GM19463 (cell line): ENCODE measurements around the gene ARHGEF7.

Experiments
- ATAC-seq: cut with Tn5 transposase; IDR thresholded peaks from one replicate; pipeline ENCODE4 v1.9.1; 2021; ENCODE audit warnings: mild to moderate bottlenecking, moderate library complexity; ENCODE audit not compliant: unreplicated experiment

ARHGEF7 gene

DNA sequence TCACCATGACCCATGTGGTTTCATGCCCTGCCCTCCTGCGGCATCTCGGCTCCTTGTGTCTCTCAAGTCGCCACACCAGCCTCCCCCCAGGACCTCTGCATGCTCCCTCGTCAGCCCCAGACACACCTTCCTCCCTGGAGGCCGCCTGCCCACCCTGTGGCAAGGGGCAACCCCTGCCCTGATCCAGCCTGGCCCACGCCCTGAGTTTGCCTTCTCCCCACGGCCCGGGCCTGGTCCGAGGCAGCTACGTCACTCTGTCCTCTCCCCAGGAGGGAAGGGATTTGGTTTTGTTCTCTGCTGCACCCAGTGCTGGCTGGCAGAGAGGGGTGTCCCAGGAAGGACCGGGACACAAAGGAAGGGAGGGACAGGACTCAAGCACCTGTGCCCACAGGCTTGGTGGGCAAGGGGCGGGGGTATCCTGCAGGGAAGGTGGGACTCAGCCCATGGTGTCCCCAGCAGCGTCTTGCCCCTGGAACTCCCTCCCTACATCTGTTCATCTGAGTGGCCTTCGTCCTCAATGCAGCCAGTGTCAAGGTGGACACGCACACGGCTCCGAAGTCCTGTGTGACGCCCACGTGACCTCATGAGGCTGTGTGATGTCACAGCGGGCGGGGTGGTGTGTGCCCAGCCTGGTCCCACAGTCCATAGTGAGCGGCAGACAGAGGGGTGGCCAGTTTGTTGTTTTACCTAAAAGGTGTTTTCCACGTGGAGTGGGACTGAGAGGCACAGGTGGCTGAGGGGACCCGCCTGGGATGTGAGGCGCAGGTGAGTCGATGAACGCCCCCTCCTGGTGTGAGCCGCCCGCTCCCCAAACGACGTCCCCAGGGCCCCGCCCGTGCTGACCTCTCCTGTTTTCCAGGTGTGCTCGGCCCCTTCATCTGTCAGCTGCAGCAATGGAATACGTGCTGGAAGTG is 205.1 kb downstream of the ARHGEF7 start, which contains the start of gene TEX29:
TEX29 (plus strand) TSS at position 645 of the 914 bp plus-strand sequence; CDS start at position 894, 249 bp downstream.
- no peak for ATAC-seq

DNA sequence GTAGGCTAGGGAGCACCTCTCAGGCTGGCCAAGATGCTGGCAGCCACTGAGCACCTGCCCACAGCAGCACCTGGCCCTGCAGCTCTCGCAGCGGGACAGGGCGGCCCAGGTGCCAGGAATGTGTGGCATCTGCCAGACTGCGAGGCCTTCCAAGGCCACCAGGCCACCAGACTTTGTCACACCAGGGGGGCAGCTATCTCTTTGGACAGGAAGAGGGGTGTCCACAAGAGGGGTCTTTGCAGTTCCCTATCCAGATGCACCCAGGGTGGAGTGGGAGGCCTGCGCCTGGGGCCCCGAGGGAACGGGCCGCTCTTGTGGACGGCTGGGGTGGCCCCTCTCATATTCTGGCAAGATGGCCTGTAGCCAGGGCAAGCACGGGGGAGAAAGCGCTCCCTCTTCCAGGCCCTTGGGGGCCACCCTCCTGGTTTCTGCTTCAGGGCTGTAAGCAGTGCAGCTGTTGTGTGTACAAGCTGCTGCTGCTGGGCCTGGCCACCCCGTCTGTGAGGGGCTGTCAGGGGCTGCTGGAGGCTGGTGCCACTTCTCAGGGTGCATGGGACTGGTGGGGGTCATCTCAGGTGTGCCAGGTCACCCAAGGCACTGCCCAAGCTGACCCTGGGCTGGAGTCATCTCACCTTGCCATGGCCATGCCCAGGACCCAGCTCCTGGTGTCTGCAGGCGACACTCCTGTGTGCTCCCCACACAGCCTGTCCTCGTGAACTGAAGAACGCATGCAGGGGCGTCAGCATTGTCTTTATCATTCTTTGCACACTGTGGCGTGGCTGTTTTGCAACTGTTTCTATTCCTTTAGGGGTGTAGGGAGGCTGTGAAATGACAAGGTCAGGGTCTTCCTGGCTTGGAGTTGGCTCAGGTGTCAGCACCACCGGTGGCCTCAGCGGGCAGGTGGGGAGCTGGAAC is 207.1 kb downstream of the ARHGEF7 start:
- ATAC-seq: no peak

DNA sequence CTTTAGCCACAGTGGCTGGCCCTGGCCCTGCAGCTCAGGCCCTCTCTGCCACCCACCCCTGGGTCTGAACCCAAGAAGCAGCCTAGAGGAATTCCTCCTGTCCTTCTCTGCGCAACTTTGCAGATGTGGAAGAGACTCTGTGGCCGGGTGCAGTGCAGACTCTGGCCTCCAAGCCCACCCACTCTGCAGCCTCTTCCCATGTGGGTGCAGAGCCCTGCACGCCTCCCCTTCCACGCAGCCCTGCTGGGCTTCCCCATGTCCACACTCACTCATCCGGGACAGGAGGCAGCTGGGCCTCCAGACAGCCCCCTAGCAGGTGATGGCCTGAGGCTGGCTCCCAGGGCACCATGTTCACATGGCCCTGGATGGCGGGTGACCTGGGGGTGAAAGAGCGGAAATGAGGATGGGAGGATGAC is 207.8 kb downstream of the ARHGEF7 start:
- ATAC-seq: no peak

DNA sequence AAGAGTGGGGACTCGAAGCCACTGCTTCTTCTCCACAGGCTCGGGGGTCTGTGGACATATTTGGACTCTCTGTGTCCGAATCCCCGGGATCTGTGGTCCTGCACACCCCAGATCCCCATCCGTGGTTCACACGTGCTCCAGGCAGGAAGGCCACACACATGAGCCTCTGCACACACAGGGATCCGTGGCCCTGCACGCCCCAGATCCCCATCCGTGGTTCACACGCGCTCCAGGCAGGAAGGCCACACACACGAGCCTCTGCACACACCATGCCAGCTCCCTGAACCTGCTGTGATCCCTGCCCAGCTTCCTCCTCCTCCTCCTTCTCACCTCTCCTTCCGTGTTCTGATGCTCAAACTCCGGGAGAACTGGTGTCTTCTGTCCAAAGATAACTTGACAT is 208.4 kb downstream of the ARHGEF7 start:
- no peak for ATAC-seq

DNA sequence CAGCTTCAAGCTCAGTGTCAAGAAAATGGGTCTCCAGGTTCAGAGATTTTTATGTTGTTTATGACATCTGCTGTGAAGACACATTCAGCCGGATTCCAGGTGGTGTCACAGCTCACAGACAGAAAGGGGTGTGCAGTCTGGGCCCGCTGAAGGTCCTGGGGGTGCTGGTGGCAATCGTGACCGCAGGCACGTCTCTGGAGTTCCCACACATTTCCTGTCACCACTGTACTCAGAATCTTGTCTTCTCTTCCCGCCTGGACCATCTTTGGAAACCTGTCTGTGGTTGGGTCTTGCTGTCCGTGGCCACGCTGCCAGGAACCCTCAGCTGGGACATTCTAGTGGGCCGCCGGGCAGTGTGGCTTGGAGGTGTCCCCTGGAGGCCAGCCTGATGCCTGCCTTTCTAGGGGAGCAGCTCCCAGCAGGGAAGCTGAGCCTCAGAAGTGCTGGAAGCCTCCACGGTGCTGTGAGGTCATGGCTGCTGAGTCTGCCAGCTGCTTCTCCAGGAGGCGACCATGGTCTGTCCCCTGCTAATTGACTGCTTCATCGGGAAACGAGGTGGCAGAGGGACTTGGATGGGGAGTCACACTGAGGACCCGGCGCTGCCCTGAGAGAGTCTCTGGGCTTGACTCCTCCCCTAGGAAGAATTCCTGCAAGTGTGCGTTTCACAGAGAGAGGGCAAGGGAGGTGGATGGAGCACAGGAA is 209.0 kb downstream of the ARHGEF7 start:
- no peak for ATAC-seq

DNA sequence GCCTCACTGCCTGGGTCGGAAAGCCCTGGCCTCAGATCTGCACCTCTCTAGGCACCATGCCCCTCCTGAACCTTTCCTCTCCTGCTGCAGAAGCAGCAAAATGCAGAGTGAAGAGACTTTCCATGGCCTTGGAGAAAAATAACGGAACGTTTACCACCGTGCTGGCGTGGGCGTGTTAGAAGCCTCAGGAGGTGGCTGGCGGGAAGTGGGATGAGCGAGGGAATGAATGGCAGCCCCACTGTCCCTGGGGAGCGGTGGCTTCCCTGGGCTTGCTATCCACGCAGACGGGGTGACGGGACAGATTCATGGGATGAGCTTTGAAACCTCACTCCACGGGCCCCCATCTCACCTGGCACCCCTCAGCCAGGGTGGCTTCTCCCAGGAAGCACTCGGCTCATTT is 209.6 kb downstream of the ARHGEF7 start:
- ATAC-seq: no peak

DNA sequence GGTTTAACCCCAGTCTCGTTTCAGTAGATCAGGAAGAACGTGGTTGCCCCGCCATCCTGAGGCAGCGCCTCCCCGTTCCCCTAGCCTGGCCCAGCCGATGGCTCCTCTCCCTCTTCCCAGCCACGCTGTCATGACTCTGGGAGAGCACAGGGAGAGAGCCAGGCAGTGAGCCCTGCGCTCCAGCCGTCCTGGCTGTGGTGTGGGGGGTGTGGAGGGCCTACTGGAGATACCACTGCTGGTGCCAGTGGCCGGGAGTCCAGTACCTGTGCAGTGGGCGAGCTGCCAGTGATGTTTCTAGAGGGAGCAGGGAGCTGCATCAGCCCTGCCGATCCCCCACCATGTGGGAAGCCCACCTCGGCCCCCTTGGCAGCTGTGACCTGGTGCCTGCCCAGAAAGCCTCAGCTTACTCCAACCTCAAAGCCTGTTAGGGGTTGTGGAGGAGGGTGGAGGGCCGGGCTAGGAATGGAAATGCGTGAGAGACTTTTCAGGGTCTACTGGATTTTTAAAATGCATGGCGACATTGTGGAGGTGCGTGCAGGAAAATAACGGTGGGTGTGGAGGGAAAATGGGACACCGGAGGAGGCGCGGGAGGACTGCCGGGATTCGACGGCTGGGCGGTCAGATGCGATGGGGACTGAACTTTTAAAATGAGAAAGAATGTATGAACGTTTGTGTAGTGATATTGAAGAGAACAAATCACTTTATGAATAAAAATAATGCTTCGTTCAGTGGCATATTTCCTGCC is 210.2 kb downstream of the ARHGEF7 start:
- ATAC-seq: no peak

DNA sequence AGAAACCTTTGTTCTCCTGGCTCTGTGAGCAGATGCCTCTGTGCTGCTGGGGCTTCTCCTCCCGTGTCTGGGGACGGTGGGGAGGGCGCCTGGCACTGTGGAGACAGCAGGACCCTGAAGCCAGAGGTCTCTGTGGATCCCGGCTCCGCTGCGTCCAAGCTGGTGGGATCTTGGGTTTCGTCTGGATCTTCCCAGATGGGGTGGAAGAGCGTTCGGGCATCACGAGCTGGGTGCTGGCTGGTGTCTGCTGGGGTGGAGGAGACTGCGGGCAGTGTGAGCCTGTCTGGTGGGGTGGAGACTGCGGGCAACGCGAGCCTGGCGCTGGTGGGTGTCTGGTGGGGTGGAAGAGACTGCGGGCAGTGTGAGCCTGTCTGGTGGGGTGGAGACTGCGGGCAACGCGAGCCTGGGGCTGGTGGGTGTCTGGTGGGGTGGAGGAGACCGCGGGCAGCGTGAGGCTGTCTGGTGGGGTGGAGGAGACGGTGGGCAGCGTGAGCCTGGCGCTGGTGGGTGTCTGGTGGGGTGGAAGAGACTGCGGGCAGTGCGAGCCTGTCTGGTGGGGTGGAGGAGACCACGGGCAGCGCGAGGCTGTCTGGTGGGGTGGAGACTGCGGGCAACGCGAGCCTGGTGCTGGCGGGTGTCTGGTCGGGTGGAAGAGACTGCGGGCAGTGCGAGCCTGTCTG is 211.0 kb downstream of the ARHGEF7 start:
- ATAC-seq: no peak

DNA sequence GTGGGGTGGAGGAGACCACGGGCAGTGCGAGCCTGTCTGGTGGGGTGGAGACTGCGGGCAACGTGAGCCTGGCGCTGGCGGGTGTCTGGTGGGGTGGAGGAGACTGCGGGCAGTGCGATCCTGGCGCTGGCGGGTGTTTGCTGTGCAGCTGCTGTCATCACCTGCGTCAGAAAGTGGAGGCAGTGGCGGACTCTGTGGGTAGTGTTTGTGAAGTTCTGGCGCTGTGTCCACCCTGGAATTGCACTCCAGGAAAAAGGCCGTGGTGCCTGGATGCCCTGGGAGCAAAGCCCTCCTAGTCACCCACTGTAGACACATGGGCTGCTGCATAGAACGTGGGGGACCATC is 211.5 kb downstream of the ARHGEF7 start:
- ATAC-seq: no peak

DNA sequence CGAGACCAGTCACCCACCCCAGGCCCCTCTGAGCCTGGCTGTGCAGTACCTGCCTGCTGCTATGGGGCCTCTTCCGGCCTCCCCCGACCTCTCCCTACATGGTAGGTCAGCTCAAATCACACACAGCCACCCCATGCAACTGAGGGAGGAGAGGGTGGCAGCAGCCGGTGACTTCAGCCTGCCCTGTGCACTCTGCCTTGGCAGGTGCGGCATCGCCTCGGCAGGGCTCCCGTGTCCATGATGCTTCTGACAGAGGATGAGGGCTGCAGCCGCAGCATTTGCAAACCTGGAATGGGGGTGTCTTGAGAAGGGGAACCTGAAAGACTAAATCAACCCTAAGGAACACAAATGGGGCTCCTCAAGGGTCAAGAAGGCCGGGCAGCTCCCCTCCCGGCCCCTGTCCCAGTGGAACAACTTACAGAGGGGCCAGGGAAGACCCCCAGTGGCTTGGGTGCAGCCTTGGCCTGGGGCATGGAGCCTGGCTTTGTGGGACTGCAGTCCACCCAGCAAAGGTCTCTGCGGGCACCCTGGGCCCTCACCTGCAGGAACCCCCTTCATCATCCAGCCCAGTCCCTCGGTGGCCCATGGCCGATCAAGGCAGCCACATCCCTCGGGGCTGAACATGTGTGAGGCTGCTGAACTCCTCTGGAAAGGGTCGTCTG is 212.0 kb downstream of the ARHGEF7 start:
- no peak for ATAC-seq

DNA sequence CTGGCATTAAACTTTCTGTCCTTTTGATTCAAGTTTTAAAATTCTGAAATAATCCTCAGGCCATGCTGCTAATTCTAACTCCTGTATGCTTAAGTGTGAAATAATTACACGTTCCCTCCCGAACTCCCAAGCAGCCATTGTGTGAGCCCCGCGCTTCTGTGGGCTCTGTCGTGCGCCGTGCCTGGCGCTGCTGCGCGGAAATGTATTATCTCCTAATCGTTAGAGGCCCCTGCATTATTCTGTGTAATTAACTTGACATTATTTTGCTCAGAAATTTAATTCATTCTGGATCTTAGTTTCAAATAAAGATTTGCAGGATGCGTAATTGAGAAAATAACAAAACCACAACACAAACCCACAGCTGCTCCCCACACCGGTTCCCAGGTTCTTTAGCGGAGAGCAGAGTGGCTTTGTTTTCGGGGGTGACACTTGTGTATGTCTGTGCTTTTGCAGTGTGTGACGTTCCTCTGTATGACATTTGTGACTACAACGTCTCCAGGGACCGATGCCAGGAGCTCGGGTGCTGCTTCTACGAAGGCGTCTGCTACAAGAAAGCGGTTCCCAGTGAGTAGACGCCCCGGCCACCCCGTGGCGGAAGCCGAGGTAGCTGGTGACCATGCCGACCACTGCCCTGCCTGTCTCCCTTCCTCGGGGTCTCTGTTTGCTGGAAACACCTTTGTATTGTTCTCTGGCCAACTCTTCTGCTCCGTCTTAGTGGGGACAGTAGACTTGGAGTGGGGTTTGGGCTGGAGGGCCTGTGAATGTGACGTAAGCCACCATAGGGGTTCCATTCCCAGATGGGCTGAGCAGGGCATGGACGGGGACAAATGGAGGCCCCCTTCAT is 212.8 kb downstream of the ARHGEF7 start:
- no peak for ATAC-seq

DNA sequence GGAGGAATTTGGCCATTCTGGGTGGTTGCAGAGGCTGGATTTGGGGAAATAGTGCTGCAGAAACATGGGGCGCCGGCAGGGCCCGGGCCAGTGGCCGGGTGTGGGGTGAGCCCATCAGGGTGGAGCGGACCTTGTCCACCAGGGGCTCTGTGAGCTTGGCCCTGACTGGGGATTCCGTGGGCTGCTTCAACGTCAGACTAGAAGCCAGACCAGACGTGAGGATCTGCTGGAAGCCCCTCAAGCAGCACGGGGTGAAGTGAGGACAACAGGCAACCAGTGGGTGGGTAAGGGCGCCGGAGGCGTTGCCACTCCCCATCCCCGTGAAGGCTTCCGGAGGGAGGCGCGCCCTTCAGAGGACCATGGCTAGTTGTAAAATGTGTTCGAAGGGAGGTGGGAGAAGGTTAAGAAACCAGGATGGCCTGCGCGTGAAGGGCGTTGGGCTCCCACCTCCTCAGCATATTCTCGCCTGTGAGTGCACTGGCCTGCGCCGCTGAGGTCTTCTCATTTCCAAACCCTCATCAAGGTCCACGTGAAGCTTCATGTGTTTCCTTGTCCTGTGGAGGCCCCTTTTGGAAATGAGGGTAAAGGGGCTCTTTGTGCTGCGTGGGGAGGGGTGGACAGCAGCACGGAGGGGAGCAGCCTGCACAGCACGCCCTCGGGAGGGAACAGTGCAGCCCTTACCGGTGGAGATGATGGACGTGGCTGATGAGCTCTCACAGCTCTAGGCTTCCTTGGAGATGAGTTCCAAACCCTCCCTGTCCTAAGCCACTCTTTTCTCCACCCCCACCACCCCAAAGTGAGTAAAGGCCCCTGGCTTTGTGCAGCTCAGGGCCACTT is 213.7 kb downstream of the ARHGEF7 start:
- ATAC-seq: no peak

DNA sequence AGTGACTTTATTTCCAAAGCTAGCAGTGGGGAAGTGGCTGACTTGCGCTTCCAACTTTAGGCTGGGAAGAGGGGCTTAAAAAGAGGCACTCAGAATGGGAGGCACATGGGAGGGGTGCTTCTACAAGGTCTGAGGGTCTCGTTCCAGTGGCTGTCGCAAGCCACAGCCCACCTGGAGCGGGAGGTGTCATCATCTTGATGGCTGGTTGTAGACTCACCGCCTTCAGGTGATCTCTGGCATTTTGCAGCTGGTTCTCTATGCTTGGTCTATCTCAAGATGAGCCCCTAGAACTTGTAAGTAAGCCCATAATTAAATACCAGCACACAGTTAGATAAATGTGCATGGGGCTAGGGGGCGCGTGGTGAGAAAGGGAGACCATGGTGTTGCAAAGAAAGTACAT is 214.5 kb downstream of the ARHGEF7 start:
- no peak for ATAC-seq

DNA sequence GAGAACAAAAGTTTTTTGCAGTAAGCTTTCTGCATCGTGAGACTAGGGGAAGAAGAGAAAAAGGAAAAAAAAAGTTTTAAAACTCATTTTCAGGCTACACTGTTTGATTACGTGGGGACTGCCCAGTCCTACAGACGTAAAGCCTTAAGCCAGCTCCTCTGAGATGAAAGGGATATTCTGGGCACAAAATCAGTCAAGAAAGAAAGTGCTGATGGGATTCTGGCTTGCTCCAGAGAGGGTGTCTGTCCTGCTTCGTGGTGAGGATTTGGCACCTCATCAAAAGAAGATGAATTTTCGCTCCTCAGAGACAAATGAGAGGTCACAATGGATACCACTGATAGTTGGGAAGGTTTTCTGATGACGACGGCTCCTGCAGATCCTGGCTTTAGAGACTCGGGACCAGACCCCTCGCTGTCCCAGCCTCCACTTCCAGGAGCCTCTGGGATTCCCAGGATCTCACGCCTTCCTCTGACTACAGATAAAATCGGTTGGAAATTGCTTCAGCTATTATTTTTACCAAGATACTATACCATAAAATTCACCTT is 215.0 kb downstream of the ARHGEF7 start:
- ATAC-seq: no peak

DNA sequence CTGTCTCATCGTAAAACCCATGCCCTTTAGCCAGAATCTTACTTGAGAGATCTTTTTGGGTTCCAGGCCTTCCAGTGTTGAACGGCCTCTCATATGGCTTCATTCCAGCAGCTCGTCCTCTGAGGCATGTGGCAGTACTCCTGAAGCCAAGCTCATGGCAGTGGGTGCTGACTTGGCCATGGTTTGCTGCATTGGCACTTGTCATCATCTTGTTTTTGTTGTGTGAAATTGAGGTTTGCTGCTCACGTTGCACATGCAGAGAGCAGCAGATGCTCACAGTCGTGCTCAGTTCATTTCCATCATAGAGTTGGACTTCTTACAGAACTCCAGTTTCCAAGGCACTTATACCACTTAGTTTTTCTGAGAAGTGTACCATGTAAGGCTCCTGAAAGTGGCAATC is 220.2 kb downstream of the ARHGEF7 start:
- no peak for ATAC-seq

DNA sequence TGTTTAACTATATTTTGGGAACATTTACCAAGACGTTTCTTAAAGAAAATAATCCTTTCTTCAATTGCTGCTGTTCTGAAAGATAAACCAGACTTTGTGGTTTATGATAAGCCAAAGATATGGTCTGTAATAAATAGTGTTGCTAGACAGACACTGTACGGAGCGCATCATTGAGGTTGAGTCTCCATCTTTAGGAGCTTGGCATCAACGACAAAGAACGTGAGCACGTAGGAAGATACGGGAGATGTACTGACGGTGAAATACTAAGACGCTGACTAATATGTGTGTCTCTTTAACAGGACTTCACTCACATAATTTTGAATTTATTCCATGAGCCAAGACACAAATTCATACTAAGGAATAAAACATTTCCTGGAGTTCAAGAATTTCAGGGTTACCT is 221.6 kb downstream of the ARHGEF7 start:
- ATAC-seq: no peak

DNA sequence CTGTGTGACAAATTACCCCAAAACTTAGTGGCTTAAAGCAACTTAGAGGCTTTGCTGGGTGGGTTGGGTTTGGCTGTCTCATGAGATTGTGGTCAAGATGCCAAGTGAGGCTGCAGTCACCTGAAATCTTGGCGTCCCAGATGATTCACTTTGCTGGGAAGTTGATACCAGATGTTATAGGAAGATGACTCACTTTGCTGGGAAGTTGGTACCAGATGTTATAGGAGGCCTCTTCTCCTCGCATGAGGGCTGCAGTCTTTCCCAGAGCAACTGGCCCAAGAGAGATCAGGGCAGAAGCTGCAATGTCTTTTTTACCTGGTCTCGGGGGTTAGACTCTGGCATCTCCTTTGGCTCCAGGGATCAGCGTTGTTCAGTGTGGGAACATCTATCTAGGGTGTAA is 222.1 kb downstream of the ARHGEF7 start:
- ATAC-seq: no peak
